A673 (cell line): ENCODE results near the gene EGFR. TPM values are rescaled to one million over a fixed set of nuclear protein-coding genes. Genes with fewer than 3 reads are reported as not detected.

Experiments
- BruUV-seq: library from RNA; stranded (reverse); fragments of 400-500 nt; replicated peaks from 2 replicates; lab custom pipeline; 2021; lab: Mats Ljungman, UMichigan
- CTCF ChIA-PET: fragments of 300-600 bp; sonication (Branson Sonifier 250); formaldehyde crosslinking; loops from one replicate; lab custom pipeline; 2022; ENCODE audit warnings: antibody characterized with exemption; lab: Charles Lee
- POLR2A ChIA-PET: fragments of 300-600 bp; sonication (Branson Sonifier 250); formaldehyde crosslinking; loops from one replicate; lab custom pipeline; 2022; ENCODE audit warnings: antibody characterized with exemption; ENCODE audit not compliant: low non-redundant PET; lab: Charles Lee
- DNase-seq: peaks from one replicate; pipeline ENCODE4 v3.0.0-alpha.2; 2015; ENCODE audit warnings: low spot score
- H3K27ac ChIP-seq: fragments of 200-600 bp; sonication (generic); 2 replicates; pipeline ENCODE4 v1.5.1; 2016; ENCODE audit warnings: mixed run types, low read depth, mild to moderate bottlenecking, mixed read lengths, antibody characterized with exemption, low read length; ENCODE audit not compliant: poor library complexity, severe bottlenecking
- H3K27me3 ChIP-seq: fragments of 200-600 bp; sonication (generic); replicated peaks from 2 replicates; pipeline ENCODE4 v1.6.1; 2017; ENCODE audit warnings: mixed run types, low read depth, mild to moderate bottlenecking, mixed read lengths, antibody characterized with exemption, low read length; ENCODE audit not compliant: insufficient read depth, poor library complexity
- H3K36me3 ChIP-seq: fragments of 200-600 bp; sonication (generic); 2 replicates; pipeline ENCODE4 v1.6.1; 2016; ENCODE audit warnings: mixed run types, mild to moderate bottlenecking, mixed read lengths, antibody characterized with exemption, low read length; ENCODE audit not compliant: insufficient read depth, poor library complexity, severe bottlenecking
- H3K4me1 ChIP-seq: fragments of 200-600 bp; sonication (generic); 2 replicates; pipeline ENCODE4 v1.6.1; 2017; ENCODE audit warnings: mixed run types, mild to moderate bottlenecking, mixed read lengths, antibody characterized with exemption, low read length; ENCODE audit not compliant: insufficient read depth, poor library complexity, severe bottlenecking
- H3K4me3 ChIP-seq: fragments of 200-600 bp; sonication (generic); 2 replicates; pipeline ENCODE4 v1.5.1; 2016; ENCODE audit warnings: low read depth, mixed run types, mild to moderate bottlenecking, mixed read lengths, low read length; ENCODE audit not compliant: poor library complexity, severe bottlenecking
- H3K9me3 ChIP-seq: fragments of 200-600 bp; sonication (generic); 2 replicates; pipeline ENCODE4 v1.6.1; 2016; ENCODE audit warnings: mixed run types, low read depth, mild to moderate bottlenecking, mixed read lengths, antibody characterized with exemption, low read length; ENCODE audit not compliant: poor library complexity, severe bottlenecking
- EZH2 ChIP-seq: fragments of 200-600 bp; sonication (generic); IDR thresholded peaks from 2 replicates; pipeline ENCODE4 v1.6.1; 2017; ENCODE audit warnings: borderline replicate concordance, low read depth, mild to moderate bottlenecking, mixed read lengths, antibody characterized with exemption, low read length; ENCODE audit not compliant: poor library complexity, severe bottlenecking
- intact Hi-C: fragments of 100-400 bp; cut with micrococcal nuclease; formaldehyde crosslinking; loops from one replicate; pipeline ENCODE4 v1.10.0; 2022; ENCODE audit not compliant: unreplicated experiment
- total RNA-seq: library from RNA; stranded (reverse); gene quantifications from 2 replicates; pipeline ENCODE4 v1.2.3, GENCODE V29; 2021
- TF ChIP-seq, protein P1 (sequence below): fragments of 300-800, 200-600 bp; sonication (generic); conservative IDR thresholded peaks from 2 replicates; pipeline ENCODE4 v1.5.1; 2017; ENCODE audit warnings: low read depth, mild to moderate bottlenecking, antibody characterized with exemption, low read length, moderate library complexity, mixed read lengths

EGFR gene
- total RNA-seq, 1 experiment from 2014 or later, result 0.84 TPM

DNA sequence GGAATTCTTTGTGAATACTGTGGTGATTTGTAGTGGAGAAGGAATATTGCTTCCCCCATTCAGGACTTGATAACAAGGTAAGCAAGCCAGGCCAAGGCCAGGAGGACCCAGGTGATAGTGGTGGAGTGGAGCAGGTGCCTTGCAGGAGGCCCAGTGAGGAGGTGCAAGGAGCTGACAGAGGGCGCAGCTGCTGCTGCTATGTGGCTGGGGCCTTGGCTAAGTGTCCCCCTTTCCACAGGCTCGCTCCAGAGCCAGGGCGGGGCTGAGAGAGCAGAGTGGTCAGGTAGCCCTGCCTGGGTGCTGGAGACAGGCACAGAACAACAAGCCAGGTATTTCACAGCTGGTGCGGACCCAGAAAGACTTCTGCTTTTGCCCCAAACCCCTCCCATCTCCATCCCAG lies 162.9 kb downstream of the EGFR start:
- no peak for TF ChIP-seq EZH2
- TF ChIP-seq, protein P1, sequence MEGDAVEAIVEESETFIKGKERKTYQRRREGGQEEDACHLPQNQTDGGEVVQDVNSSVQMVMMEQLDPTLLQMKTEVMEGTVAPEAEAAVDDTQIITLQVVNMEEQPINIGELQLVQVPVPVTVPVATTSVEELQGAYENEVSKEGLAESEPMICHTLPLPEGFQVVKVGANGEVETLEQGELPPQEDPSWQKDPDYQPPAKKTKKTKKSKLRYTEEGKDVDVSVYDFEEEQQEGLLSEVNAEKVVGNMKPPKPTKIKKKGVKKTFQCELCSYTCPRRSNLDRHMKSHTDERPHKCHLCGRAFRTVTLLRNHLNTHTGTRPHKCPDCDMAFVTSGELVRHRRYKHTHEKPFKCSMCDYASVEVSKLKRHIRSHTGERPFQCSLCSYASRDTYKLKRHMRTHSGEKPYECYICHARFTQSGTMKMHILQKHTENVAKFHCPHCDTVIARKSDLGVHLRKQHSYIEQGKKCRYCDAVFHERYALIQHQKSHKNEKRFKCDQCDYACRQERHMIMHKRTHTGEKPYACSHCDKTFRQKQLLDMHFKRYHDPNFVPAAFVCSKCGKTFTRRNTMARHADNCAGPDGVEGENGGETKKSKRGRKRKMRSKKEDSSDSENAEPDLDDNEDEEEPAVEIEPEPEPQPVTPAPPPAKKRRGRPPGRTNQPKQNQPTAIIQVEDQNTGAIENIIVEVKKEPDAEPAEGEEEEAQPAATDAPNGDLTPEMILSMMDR, result no peak
- Histone ChIP-seq H3K4me1 (no peaks in the 10 kb centered on the region), H3K27me3 (no peaks in the 10 kb centered on the region), H3K4me3 (no peak overlapping the region), H3K36me3 (no peaks in the 10 kb centered on the region), H3K9me3 (no peaks in the 10 kb centered on the region), H3K27ac (no peak overlapping the region)
- intact Hi-C loops, result no loop called here
- ChIA-PET CTCF (no interaction called here), POLR2A (no interaction called here)
- no peak for DNase-seq
- no TSS peak for BruUV-seq

GRCh38 chr7:55183897-55184296 lies 165.1 kb downstream of the EGFR start:
- no peak overlapping the region for H3K4me3 ChIP-seq
- no peaks in the 10 kb centered on the region for H3K9me3 ChIP-seq
- H3K27ac ChIP-seq, result no peak overlapping the region
- POLR2A ChIA-PET, result no interaction called here
- H3K36me3 ChIP-seq, result no peaks in the 10 kb centered on the region
- CTCF ChIA-PET, result no interaction called here
- DNase-seq, result no peak
- TF ChIP-seq, protein P1, result no peak
- TF ChIP-seq EZH2, result no peak
- no peaks in the 10 kb centered on the region for H3K27me3 ChIP-seq
- intact Hi-C loops, result no loop called here
- no TSS peak for BruUV-seq
- H3K4me1 ChIP-seq, result no peaks in the 10 kb centered on the region

GRCh38 chr7:55185321-55185802 lies 166.5 kb downstream of the EGFR start:
- no TSS peak for BruUV-seq
- no peaks in the 10 kb centered on the region for H3K36me3 ChIP-seq
- no peaks in the 10 kb centered on the region for H3K27me3 ChIP-seq
- POLR2A ChIA-PET, result no interaction called here
- TF ChIP-seq, protein P1, result no peak
- TF ChIP-seq EZH2, result no peak
- H3K4me1 ChIP-seq, result no peaks in the 10 kb centered on the region
- H3K27ac ChIP-seq, result no peak overlapping the region
- no peak for DNase-seq
- H3K9me3 ChIP-seq, result no peaks in the 10 kb centered on the region
- intact Hi-C loops, result no loop called here
- H3K4me3 ChIP-seq, result no peak overlapping the region
- CTCF ChIA-PET, result no interaction called here
